Thymus (tissue), 11 donors: ENCODE results near the gene EP400. TPM values are rescaled to one million over a fixed set of nuclear protein-coding genes. Genes with fewer than 3 reads are reported as not detected.

Experiments used
- DNase-seq, 9 donors: peaks; one replicate each; pipeline ENCODE4 v3.0.0-alpha.2; 2013; ENCODE audit warnings: low spot score in 9 of 9, low read depth in 6 of 9, missing footprints in 1 of 9
- H3K27ac ChIP-seq, 2 donors: one replicate each; pipeline ENCODE4 v1.5.1; 2013; ENCODE audit warnings: control low read depth in 1 of 2, low read depth in 1 of 2, low read length in 1 of 2, mild to moderate bottlenecking in 1 of 2, moderate library complexity in 1 of 2
- H3K27me3 ChIP-seq, 2 donors: one replicate each; pipeline ENCODE4 v1.5.1; 2013; ENCODE audit warnings: low read length in 1 of 2; ENCODE audit not compliant: control insufficient read depth in 2 of 2, insufficient read depth in 1 of 2
- H3K36me3 ChIP-seq, 2 donors: one replicate each; pipeline ENCODE4 v1.5.1; 2013; ENCODE audit warnings: low read length in 1 of 2, mild to moderate bottlenecking in 1 of 2, moderate library complexity in 1 of 2; ENCODE audit not compliant: control insufficient read depth in 2 of 2, insufficient read depth in 2 of 2
- H3K4me1 ChIP-seq, 2 donors: one replicate each; pipeline ENCODE4 v1.5.1; 2013; ENCODE audit warnings: low read length in 2 of 2; ENCODE audit not compliant: control insufficient read depth in 2 of 2, insufficient read depth in 2 of 2
- H3K4me3 ChIP-seq, 2 donors: one replicate each; pipeline ENCODE4 v1.5.1; 2013; ENCODE audit warnings: low read length in 2 of 2, control low read depth in 1 of 2, mild to moderate bottlenecking in 1 of 2
- H3K9me3 ChIP-seq, 2 donors: one replicate each; pipeline ENCODE4 v1.5.1; 2013; ENCODE audit warnings: low read length in 1 of 2, mild to moderate bottlenecking in 1 of 2; ENCODE audit not compliant: control insufficient read depth in 2 of 2, insufficient read depth in 1 of 2
- whole genome bisulfite sequencing: extraction: QIAGEN DNeasy Blood & Tissue Kit; methylation state at CpG from one replicate; pipeline ENCODE4 v1.1.7; 2013; 5-methylcytosine and 5-hydroxymethylcytosine counted together
- polyA plus RNA-seq: library from polyadenylated mRNA; stranded (reverse); fragments of 200-250 nt; gene quantifications from one replicate; pipeline ENCODE4 v1.2.3, GENCODE V29; 2013
- total RNA-seq: library from RNA; stranded (reverse); fragments of 120-200 nt; gene quantifications from one replicate; pipeline ENCODE4 v1.2.4, GENCODE V29; 2013
- donor health status: healthy.

EP400 gene
- total and polyA plus RNA-seq, 2 donors, result 4.6 to 28.9 TPM

DNA sequence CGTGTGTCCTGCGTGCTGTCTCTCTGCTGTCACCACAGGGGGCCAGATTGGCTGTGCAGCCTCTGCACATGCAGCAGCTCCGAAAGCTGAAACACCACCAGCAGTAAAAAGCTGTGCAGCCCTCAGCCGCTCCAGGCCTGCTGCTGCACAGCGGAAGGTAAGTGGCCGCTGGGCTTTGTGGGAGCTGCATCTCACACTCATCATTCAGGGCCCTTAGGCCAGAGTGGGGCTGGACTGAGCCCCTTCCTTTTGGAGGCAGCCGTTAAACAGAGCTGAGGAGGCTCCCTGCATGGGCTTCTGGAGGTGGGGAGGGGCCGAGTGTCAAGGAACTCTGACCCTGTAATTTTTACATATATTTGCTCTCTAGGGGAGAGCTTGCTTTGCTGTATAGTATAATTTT, 177.3 kb downstream of the EP400 start:
- no peak overlapping the region for H3K27ac ChIP-seq
- DNase-seq, result no peak
- H3K27me3 ChIP-seq, result no peaks in the 10 kb centered on the region
- 98% methylated on average over 8 of the region's 8 CpGs for WGBS
- peaks cover 0 to 4% of the 10 kb centered on the region in 2 donors for H3K9me3 ChIP-seq
- H3K4me1 ChIP-seq, result no peaks in the 10 kb centered on the region
- H3K4me3 ChIP-seq, result no peak overlapping the region
- peaks cover 19 to 31% of the 10 kb centered on the region in 2 donors for H3K36me3 ChIP-seq

DNA sequence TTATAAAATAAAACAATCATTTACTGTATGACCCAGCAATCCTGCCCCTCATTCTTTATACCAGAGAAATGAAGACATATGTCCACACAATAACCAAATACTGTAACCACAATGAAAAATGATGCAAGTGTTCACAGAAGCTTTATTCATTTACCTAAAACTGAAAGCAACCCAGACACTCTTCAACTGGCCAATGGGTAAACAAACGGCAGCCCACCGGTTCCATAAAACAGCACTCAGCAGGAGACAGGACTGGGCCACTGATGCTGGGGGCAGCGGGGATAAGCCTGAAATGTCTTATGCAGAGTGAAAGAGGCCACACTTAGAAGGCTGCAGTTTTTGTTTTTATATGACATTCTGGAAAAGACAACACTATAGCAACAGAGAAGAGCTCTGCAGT, 179.3 kb downstream of the EP400 start:
- H3K4me3 ChIP-seq, result no peak overlapping the region
- 98% methylated on average over 3 of the region's 3 CpGs for WGBS
- H3K9me3 ChIP-seq, result peaks cover 0 to 4% of the 10 kb centered on the region in 2 donors
- no peak overlapping the region for H3K27ac ChIP-seq
- no peak for DNase-seq
- H3K27me3 ChIP-seq, result no peaks in the 10 kb centered on the region
- peaks cover 18 to 31% of the 10 kb centered on the region in 2 donors for H3K36me3 ChIP-seq
- H3K4me1 ChIP-seq, result no peaks in the 10 kb centered on the region

DNA sequence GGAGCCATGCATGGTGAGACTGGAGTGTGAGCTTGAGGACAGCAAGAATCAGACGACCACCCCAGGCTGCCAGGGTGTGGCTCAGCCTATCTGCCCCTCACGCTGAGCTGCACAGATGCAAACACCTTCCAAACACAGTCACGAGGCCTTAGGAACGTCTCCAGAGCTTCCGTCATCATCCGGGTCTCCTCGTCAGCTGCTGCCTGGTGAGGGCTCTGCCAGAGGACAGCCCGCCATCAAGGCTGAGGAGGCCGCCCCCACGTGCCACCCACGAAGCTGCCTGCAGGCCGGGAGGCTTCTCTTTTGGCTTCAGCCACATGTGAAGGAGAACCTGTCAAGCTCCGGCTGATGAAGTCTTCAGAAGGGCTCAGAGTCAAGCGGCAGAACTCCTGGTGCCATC, 180.9 kb downstream of the EP400 start:
- Histone ChIP-seq H3K4me3 (no peak overlapping the region), H3K36me3 (peaks cover 14 to 18% of the 10 kb centered on the region in 2 donors), H3K27ac (no peak overlapping the region), H3K27me3 (no peaks in the 10 kb centered on the region), H3K9me3 (peaks cover 0 to 4% of the 10 kb centered on the region in 2 donors), H3K4me1 (no peaks in the 10 kb centered on the region)
- 96% methylated on average over 14 of the region's 14 CpGs for WGBS
- DNase-seq, result no peak

Other genes with a start within 250 kb of the EP400 start
- gene SFSWAP, start 238.9 kb upstream of the EP400 start, total RNA-seq, result 19.5 TPM
- 39.6 TPM for gene SFSWAP, start 238.9 kb upstream of the EP400 start, polyA plus RNA-seq
- gene MMP17, start 121.5 kb upstream of the EP400 start, total RNA-seq, result 0.28 TPM
- 4.2 TPM for gene MMP17, start 121.5 kb upstream of the EP400 start, polyA plus RNA-seq
- 4.2 TPM for gene ULK1, start 55.3 kb upstream of the EP400 start, total RNA-seq
- 39.2 TPM for gene ULK1, start 55.3 kb upstream of the EP400 start, polyA plus RNA-seq
- gene PUS1, start 20.7 kb upstream of the EP400 start, total RNA-seq, result 9.5 TPM
- gene PUS1, start 20.7 kb upstream of the EP400 start, polyA plus RNA-seq, result 30.0 TPM
- gene DDX51, start 194.4 kb downstream of the EP400 start, total RNA-seq, result 6.2 TPM
- 35.3 TPM for gene DDX51, start 194.4 kb downstream of the EP400 start, polyA plus RNA-seq
- 9.3 TPM for gene NOC4L, start 194.5 kb downstream of the EP400 start, total RNA-seq
- 41.6 TPM for gene NOC4L, start 194.5 kb downstream of the EP400 start, polyA plus RNA-seq